H9 (cell line): ENCODE measurements around the gene DUSP7. TPM values are rescaled to one million over a fixed set of nuclear protein-coding genes. Genes with fewer than 3 reads are reported as not detected.
A peak's percentile ranks its signal among the peaks of the same experiment; 100 is the strongest.

ENCODE experiments used
- DNase-seq: peaks from one replicate; pipeline ENCODE4 v3.0.0-alpha.2; 2017
- H2AFZ ChIP-seq: one replicate; pipeline ENCODE4 v1.6.1; 2013; ENCODE audit warnings: mild to moderate bottlenecking, low read length, control low read depth, moderate library complexity
- H2AK5ac ChIP-seq: 2 replicates; pipeline ENCODE4 v1.6.1; 2013; ENCODE audit warnings: low read length, control low read depth, mixed read lengths; ENCODE audit not compliant: insufficient read length
- H2BK120ac ChIP-seq: one replicate; pipeline ENCODE4 v1.6.1; 2013; ENCODE audit warnings: low read depth, mild to moderate bottlenecking, low read length, control low read depth, inconsistent platforms; ENCODE audit not compliant: poor library complexity, severe bottlenecking
- H2BK12ac ChIP-seq: 2 replicates; pipeline ENCODE4 v1.6.1; 2013; ENCODE audit warnings: low read length, control low read depth, mixed read lengths, low read depth; ENCODE audit not compliant: insufficient read length
- H2BK15ac ChIP-seq: 2 replicates; pipeline ENCODE4 v1.6.1; 2013; ENCODE audit warnings: low read depth, low read length, control low read depth
- H2BK20ac ChIP-seq: one replicate; pipeline ENCODE4 v1.6.1; 2013; ENCODE audit warnings: low read depth, mild to moderate bottlenecking, low read length, control low read depth, inconsistent platforms; ENCODE audit not compliant: poor library complexity, severe bottlenecking
- H2BK5ac ChIP-seq: 2 replicates; pipeline ENCODE4 v1.6.1; 2013; ENCODE audit warnings: low read length, control low read depth, mixed read lengths; ENCODE audit not compliant: insufficient read length
- H3K14ac ChIP-seq: 2 replicates; pipeline ENCODE4 v1.6.1; 2013; ENCODE audit warnings: low read length, control low read depth; ENCODE audit not compliant: insufficient read depth
- H3K18ac ChIP-seq: 2 replicates; pipeline ENCODE4 v1.6.1; 2013; ENCODE audit warnings: low read depth, mild to moderate bottlenecking, mixed read lengths, low read length, control low read depth; ENCODE audit not compliant: insufficient read length
- H3K23ac ChIP-seq: 2 replicates; pipeline ENCODE4 v1.6.1; 2013; ENCODE audit warnings: low read length, control low read depth, mixed read lengths, low read depth; ENCODE audit not compliant: insufficient read length
- H3K23me2 ChIP-seq: 2 replicates; pipeline ENCODE4 v1.6.1; 2013; ENCODE audit warnings: low read depth, mild to moderate bottlenecking, mixed read lengths, low read length, control low read depth; ENCODE audit not compliant: insufficient read length, poor library complexity, severe bottlenecking
- H3K27ac ChIP-seq: 2 replicates; pipeline ENCODE4 v1.5.1; 2013; ENCODE audit warnings: low read length, control low read depth, mixed read lengths, low read depth; ENCODE audit not compliant: insufficient read length
- H3K27me3 ChIP-seq: 2 replicates; pipeline ENCODE4 v1.6.1; 2013; ENCODE audit warnings: low read length, control low read depth, inconsistent platforms; ENCODE audit not compliant: insufficient read depth
- H3K4ac ChIP-seq: 2 replicates; pipeline ENCODE4 v1.6.1; 2013; ENCODE audit warnings: low read depth, mild to moderate bottlenecking, control low read depth, inconsistent platforms, low read length, moderate library complexity
- H3K4me1 ChIP-seq: 2 replicates; pipeline ENCODE4 v1.6.1; 2013; ENCODE audit warnings: low read length, control low read depth, inconsistent platforms; ENCODE audit not compliant: insufficient read depth
- H3K4me2 ChIP-seq: 2 replicates; pipeline ENCODE4 v1.6.1; 2013; ENCODE audit warnings: low read length, control low read depth, mixed read lengths; ENCODE audit not compliant: insufficient read length, insufficient read depth
- H3K56ac ChIP-seq: 2 replicates; pipeline ENCODE4 v1.6.1; 2013; ENCODE audit warnings: low read depth, mild to moderate bottlenecking, mixed read lengths, low read length, control low read depth; ENCODE audit not compliant: insufficient read length
- H3K79me1 ChIP-seq: 2 replicates; pipeline ENCODE4 v1.6.1; 2013; ENCODE audit warnings: low read depth, mild to moderate bottlenecking, moderate library complexity, low read length, control low read depth, inconsistent platforms; ENCODE audit not compliant: insufficient read depth, poor library complexity, severe bottlenecking
- H3K79me2 ChIP-seq: 2 replicates; pipeline ENCODE4 v1.6.1; 2013; ENCODE audit warnings: low read length, control low read depth, inconsistent platforms; ENCODE audit not compliant: insufficient read depth
- H3K9ac ChIP-seq: 2 replicates; pipeline ENCODE4 v1.6.1; 2013; ENCODE audit warnings: low read length, control low read depth, mixed read lengths; ENCODE audit not compliant: insufficient read length; ENCODE audit errors: extremely low read depth
- H3K9me3 ChIP-seq: one replicate; pipeline ENCODE4 v1.6.1; 2013; ENCODE audit warnings: low read depth, low read length, inconsistent platforms; ENCODE audit not compliant: control insufficient read depth
- H3T11ph ChIP-seq: one replicate; pipeline ENCODE4 v1.6.1; 2013; ENCODE audit warnings: mild to moderate bottlenecking, low read length, control low read depth, inconsistent platforms
- H4K20me1 ChIP-seq: one replicate; pipeline ENCODE4 v1.6.1; 2013; ENCODE audit not compliant: control insufficient read depth, insufficient read length, insufficient read depth
- H4K5ac ChIP-seq: 2 replicates; pipeline ENCODE4 v1.6.1; 2013; ENCODE audit warnings: low read depth, mild to moderate bottlenecking, mixed read lengths, low read length, control low read depth; ENCODE audit not compliant: insufficient read length
- H4K8ac ChIP-seq: replicated peaks from 2 replicates; pipeline ENCODE4 v1.6.1; 2013; ENCODE audit warnings: low read length, control low read depth, mixed read lengths, low read depth; ENCODE audit not compliant: insufficient read length
- H4K91ac ChIP-seq: 2 replicates; pipeline ENCODE4 v1.6.1; 2013; ENCODE audit warnings: low read depth, mild to moderate bottlenecking, moderate library complexity, mixed read lengths, low read length, control low read depth; ENCODE audit not compliant: insufficient read length
- H3K27ac Mint-ChIP-seq, 3 experiments: 2 replicates in 2 of 3; 3 replicates in 1 of 3; pipeline ENCODE4 v1.8.0; 2020 to 2021; ENCODE audit warnings: mixed read lengths in 3 of 3, mild to moderate bottlenecking in 1 of 3, moderate library complexity in 1 of 3
- H3K27me3 Mint-ChIP-seq: 2 replicates; pipeline ENCODE4 v1.8.0; 2021; ENCODE audit warnings: low read depth, mild to moderate bottlenecking, moderate library complexity, mixed read lengths
- H3K36me3 Mint-ChIP-seq, 3 experiments: 2 replicates in 2 of 3; 3 replicates in 1 of 3; pipeline ENCODE4 v1.8.0; 2020 to 2021; ENCODE audit warnings: low read depth in 3 of 3, mixed read lengths in 3 of 3; ENCODE audit not compliant: insufficient read depth in 1 of 3
- H3K4me1 Mint-ChIP-seq, 2 experiments: 2 replicates each; pipeline ENCODE4 v1.8.0; 2020; ENCODE audit warnings: mixed read lengths in 2 of 2
- H3K4me3 Mint-ChIP-seq, 2 experiments: 2 replicates in 1 of 2; 3 replicates in 1 of 2; pipeline ENCODE4 v1.8.0; 2020 to 2021; ENCODE audit warnings: mild to moderate bottlenecking in 2 of 2, mixed read lengths in 2 of 2, moderate library complexity in 1 of 2
- H3K9me3 Mint-ChIP-seq, 2 experiments: 2 replicates in 1 of 2; 3 replicates in 1 of 2; pipeline ENCODE4 v1.8.0; 2020; ENCODE audit warnings: mild to moderate bottlenecking in 2 of 2, mixed read lengths in 2 of 2, moderate library complexity in 1 of 2
- CTCF ChIP-seq: fragments of 200-600 bp; sonication (generic); conservative IDR thresholded peaks from 3 replicates; pipeline ENCODE4 v1.8.0; 2021; ENCODE audit warnings: antibody characterized with exemption, mild to moderate bottlenecking
- WGBS: extraction: QIAGEN DNeasy Blood & Tissue Kit; methylation state at CpG from one replicate; pipeline ENCODE4 v1.1.7; 2013; ENCODE audit warnings: missing lambda C conversion rate, low lambda C conversion rate, mixed read lengths; ENCODE audit not compliant: insufficient read length; ENCODE audit errors: extremely low coverage; 5-methylcytosine and 5-hydroxymethylcytosine counted together
- total RNA-seq: library from RNA; stranded (reverse); gene quantifications from 2 replicates; pipeline ENCODE4 v1.2.1, GENCODE V29; 2021

The DUSP7 gene
- total RNA-seq, 1 experiment from 2014 or later: 24.0 TPM

GRCh38 chr3:52026041-52026440 is 30.3 kb downstream of the DUSP7 start:
- H3K4me3 Mint-ChIP-seq: no peak overlapping the region
- no peaks in the 10 kb centered on the region for H3K79me1 ChIP-seq

More at GRCh38 chr3:52026041-52026440, 30.3 kb downstream of the DUSP7 start:
- H4K20me1 ChIP-seq: peaks cover 5% of the 10 kb centered on the region
- no peak overlapping the region for H3K9ac ChIP-seq
- H3K27ac ChIP-seq: no peak overlapping the region
- peaks cover 4% of the 10 kb centered on the region; the same call in 1 of the 2 replicates for H3K4me1 ChIP-seq
- H3K27me3 Mint-ChIP-seq: peaks cover 2% of the 10 kb centered on the region
- H4K5ac ChIP-seq: no peak overlapping the region
- H3K27me3 ChIP-seq: no peaks in the 10 kb centered on the region
- peak overlapping the region in 1 of 3 experiments; percentile 73; a peak in 1 of 7 replicates for H3K27ac Mint-ChIP-seq
- no peaks in the 10 kb centered on the region for H3K9me3 Mint-ChIP-seq
- H3K18ac ChIP-seq: no peak overlapping the region
- H4K91ac ChIP-seq: no peak overlapping the region
- no peak overlapping the region for H2BK5ac ChIP-seq
- H3K56ac ChIP-seq: no peak overlapping the region
- H3K4me1 Mint-ChIP-seq: peaks cover 11 to 20% of the 10 kb centered on the region in 2 experiments
- no peak overlapping the region for H3K4me2 ChIP-seq
- no peak overlapping the region for H2BK120ac ChIP-seq
- H3K14ac ChIP-seq: no peak overlapping the region
- no peak overlapping the region for H2AFZ ChIP-seq
- no peak overlapping the region for H3T11ph ChIP-seq
- no peak overlapping the region for H2AK5ac ChIP-seq
- no CpG with 5 or more reads among the region's 4 CpGs for WGBS
- no peaks in the 10 kb centered on the region for H3K23me2 ChIP-seq
- H3K4ac ChIP-seq: no peak overlapping the region
- no peak overlapping the region for H4K8ac ChIP-seq
- H2BK20ac ChIP-seq: no peak overlapping the region
- no peak overlapping the region for H2BK15ac ChIP-seq
- H3K23ac ChIP-seq: no peak overlapping the region
- TF ChIP-seq CTCF: no peak
- no peaks in the 10 kb centered on the region for H3K79me2 ChIP-seq
- no peak for DNase-seq
- no peaks in the 10 kb centered on the region for H3K36me3 Mint-ChIP-seq
- H3K9me3 ChIP-seq: no peaks in the 10 kb centered on the region
- no peak overlapping the region for H2BK12ac ChIP-seq
